HFF-Myc (cell line): Measurements from ENCODE around the gene MAGEF1.

ENCODE experiments used
- DNase-seq: peaks from one replicate; pipeline ENCODE4 v3.0.0-alpha.2; 2011; ENCODE audit warnings: low read depth; ENCODE audit errors: extremely low read depth
- H3K4me3 ChIP-seq: replicated peaks from 2 replicates; pipeline ENCODE4 v1.5.1; 2011; ENCODE audit warnings: low read depth, mild to moderate bottlenecking, control low read depth, low read length
- CTCF ChIP-seq: IDR thresholded peaks from 2 replicates; pipeline ENCODE4 v1.5.1; 2012; ENCODE audit warnings: mild to moderate bottlenecking, low read depth, low read length, control low read depth; ENCODE audit errors: missing control alignments

Gene MAGEF1

GRCh38 chr3:184748219-184749135 is 36.6 kb upstream of the MAGEF1 start:
- H3K4me3 ChIP-seq: no peak overlapping the region
- TF ChIP-seq CTCF: peak; percentile 35
- no peak for DNase-seq

- TF ChIP-seq CTCF: no peak
- no peak for DNase-seq
- no peak overlapping the region for H3K4me3 ChIP-seq
These were observed 34.6 kb upstream of the MAGEF1 start for GRCh38 chr3:184746131-184747120.

- no peak for DNase-seq
- TF ChIP-seq CTCF: no peak
- no peak overlapping the region for H3K4me3 ChIP-seq
These were observed 33.7 kb upstream of the MAGEF1 start for GRCh38 chr3:184745526-184745925.

DNA sequence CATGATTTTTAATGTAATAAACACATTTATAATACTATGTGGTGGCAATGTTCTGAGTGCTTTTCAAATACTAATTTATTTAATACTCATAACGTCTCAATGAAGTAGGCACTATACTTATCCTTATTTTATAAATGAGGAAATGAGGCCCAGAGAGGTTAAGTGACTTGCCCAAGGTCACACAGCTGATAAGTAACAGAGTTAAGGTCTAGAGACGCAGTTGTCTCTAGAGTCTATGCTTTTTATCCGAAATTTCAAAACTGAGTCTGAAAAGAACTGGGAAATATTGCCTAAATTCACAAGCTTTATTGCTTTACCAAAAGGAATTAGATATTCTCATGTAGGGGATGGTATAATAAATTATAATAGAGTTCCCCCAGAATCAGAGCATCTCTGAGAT is 31.4 kb upstream of the MAGEF1 start:
- no peak for DNase-seq
- H3K4me3 ChIP-seq: no peak overlapping the region
- no peak for TF ChIP-seq CTCF

DNA sequence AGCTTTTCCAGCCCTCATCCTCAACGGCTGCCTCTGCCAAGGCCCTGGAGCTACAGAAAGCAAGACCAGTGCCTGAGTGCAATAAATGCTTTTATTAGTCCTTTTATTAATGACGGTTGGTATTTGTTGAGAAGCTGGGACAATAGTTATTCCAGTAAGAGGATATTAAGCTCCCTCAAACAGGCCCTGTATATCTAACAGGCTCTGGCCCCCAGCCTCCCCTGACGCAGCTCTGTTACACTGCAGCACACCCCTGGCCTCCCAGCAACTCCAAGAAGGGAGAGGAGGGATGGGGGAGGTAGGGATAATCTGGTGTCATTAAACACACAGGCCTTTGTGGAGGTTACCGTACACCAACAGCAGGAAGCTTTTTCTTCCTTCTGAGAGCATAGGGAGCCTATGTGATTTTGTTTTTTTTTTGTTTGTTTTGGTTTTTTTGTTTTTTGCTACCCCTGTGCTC is 30.8 kb upstream of the MAGEF1 start:
- no peak for TF ChIP-seq CTCF
- DNase-seq: no peak

GRCh38 chr3:184741798-184742675 is 30.2 kb upstream of the MAGEF1 start:
- H3K4me3 ChIP-seq: no peak overlapping the region
- peak; percentile 25 for TF ChIP-seq CTCF
- DNase-seq: no peak

More for the DNA sequence above, 30.8 kb upstream of the MAGEF1 start:
- no peak overlapping the region for H3K4me3 ChIP-seq
